Measurements from ENCODE around the gene NUP42.

Gene NUP42

DNA sequence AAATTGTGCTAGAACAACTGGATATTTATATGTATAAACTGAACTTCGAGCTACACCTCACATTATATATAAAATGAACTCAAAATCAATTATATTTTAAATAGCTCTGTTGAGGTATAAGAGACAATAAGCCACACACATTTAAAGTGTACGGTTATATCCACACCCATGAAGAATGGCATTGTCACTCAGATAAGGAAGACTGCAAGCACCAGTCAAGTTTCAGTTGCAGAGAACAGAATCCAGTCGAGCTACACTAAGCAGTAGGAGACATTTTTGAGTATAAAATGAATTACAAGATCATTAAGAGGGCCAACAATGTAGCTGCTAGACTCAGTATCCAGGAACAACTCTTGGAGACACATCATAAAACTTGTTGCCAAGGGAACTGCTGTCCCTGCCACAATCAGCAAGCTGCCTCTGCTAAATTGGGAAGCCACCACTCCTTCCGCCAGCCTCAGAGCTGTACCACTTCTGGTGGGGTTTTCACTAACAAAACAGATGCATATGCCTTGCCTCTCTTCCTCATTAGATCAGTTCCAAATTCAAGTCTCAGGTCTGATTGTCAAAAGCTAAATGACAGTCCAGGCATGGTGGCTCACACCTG is 45.1 kb downstream of the NUP42 start:
- TF ChIP-seq, protein P1, sequence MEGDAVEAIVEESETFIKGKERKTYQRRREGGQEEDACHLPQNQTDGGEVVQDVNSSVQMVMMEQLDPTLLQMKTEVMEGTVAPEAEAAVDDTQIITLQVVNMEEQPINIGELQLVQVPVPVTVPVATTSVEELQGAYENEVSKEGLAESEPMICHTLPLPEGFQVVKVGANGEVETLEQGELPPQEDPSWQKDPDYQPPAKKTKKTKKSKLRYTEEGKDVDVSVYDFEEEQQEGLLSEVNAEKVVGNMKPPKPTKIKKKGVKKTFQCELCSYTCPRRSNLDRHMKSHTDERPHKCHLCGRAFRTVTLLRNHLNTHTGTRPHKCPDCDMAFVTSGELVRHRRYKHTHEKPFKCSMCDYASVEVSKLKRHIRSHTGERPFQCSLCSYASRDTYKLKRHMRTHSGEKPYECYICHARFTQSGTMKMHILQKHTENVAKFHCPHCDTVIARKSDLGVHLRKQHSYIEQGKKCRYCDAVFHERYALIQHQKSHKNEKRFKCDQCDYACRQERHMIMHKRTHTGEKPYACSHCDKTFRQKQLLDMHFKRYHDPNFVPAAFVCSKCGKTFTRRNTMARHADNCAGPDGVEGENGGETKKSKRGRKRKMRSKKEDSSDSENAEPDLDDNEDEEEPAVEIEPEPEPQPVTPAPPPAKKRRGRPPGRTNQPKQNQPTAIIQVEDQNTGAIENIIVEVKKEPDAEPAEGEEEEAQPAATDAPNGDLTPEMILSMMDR (IDR thresholded peaks at IDR 0.05): no peak

DNA sequence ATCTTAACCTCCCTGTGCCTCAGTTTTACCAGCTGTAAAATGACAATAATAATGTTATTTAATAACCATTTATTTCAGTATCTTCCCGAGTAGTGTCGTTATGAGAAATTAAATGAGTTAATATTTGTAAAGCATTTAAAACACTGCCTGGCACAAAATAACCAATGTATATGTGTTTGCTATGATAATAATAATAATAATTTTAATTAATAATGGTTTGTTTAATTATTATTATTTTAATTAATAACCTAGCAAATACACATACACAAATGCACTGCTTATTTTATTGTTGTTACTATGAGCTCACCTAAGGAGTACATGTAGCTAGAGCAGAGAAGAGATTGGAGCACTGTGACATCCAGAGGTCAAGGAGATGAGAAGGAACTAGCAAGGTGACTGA is 46.6 kb downstream of the NUP42 start:
- TF ChIP-seq, protein P1 (IDR thresholded peaks at IDR 0.05): no peak

DNA sequence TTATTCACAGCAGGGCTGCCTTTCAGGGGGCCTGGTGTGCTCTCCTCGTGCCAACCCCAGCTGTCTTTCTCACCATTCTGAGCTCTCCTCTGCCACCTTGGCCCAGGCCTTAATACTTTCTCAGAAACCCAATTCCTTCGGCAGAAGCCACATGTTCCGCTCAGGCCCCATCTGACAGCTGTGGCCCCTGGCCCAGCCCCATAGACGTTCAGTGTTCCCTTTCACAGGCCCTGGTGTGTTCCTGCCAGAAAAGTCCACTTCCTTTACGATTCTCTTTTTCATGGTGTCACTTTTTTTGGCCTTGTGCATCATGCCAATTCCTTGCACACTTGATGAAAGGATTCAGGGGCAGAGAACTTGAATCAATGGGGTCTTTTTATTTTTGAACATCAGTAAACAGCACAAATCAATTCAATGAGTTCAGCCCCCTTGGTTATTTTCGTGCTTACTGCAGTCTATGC is 48.8 kb downstream of the NUP42 start:
- TF ChIP-seq, protein P1 (IDR thresholded peaks at IDR 0.05): no peak

DNA sequence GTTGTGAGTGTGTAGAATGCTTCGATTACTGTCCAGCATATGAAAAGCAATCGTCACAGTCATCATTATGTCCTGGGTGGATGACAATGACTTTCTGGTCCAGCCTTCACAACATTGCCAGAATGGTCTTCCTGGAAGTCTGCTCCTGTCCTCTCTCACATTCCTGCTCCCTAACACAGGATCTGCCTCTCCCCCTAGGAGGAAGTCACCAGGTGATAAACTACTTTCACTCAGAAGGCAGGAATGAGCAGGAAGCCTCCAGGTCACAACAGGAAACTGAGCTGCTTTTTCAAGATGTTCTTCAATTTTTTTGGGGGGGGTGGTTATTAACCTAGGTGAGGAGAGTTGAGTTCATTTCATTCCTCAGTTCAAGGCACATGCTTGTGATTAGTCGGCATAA is 51.1 kb downstream of the NUP42 start:
- TF ChIP-seq, protein P1 (IDR thresholded peaks at IDR 0.05): no peak

DNA sequence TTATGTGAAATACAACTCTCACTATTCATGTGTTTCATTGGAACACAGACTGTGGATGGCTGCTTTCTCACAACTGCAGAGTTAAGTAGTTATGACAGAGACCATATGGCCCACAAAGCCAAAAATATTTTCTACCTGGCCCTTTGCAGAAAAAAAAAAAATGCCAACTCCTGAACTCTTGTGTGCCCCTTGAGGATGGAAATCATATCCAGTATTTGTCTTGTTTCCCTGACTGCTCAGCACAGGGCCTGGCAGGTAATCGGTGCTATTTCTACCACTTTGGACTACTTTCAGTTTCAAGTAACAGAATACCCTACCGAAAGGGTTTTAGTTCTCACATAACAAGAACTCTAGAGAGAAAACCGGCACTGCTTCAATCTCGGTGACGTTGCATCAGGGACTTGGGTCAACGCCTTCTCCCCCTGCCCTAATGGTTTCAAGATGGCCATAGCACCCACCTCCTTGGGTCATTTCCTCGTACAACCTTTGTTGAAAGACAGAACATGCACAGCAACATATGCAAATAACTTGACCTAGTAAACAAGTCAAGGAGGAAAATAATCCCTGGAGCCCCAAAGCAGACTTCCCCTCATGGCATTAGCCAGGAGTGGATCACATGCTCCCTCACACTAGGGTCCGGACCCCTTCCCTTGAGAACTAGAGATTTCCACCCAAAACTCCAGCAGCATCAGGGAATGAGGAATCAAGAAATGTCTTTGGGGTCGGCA is 52.9 kb downstream of the NUP42 start:
- TF ChIP-seq, protein P1 (IDR thresholded peaks at IDR 0.05): no peak

DNA sequence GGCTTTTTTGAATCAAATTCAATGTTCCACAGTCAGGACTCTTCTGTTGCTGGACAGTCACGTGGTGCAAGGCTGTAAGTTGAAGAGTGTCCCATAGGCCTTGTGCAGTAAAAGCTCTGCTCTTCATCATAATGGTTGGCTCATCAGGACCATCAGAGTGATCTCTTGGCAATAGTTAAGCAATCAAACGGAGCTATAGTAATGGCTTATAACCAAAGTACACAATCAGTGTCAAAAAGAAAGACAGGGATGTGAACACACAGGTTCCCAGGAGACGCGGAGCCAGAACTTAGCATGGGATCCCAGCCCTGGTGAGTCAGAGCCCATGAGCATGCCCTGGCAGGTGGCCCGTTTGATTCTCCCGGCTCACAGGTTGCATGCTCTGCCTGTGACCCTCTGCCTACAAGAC is 54.0 kb downstream of the NUP42 start:
- TF ChIP-seq, protein P1 (IDR thresholded peaks at IDR 0.05): no peak

DNA sequence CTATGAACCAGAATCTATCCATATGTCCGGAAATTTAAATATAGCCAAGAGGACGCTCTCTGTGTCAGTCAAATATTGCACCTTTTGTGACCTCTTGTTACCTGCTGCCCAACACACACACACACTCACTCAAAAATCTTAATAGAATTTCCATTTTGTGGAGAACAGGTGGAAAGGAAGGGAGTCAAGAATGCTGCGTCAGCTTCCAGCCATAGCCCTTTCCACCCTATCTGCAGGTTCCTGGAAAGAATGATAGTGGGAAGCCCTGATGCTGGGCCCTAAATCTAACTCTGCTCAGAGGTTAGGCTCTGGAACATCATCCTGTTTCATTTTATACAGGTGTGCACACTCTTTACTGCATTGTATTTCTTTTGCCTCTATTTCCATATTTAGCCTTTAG is 55.2 kb downstream of the NUP42 start:
- TF ChIP-seq, protein P1 (IDR thresholded peaks at IDR 0.05): no peak

Measured in LNCAP (cell line).